HG02870 (cell line): ENCODE results near the gene ALOX15B.
"Not testable (repeated sequence)": the region's sequence is repeated elsewhere in the genome, so short reads cannot be mapped to it uniquely, and the experiment has no call there.

Experiments
- ATAC-seq: cut with Tn5 transposase; IDR thresholded peaks from one replicate; pipeline ENCODE4 v1.9.1; 2021; ENCODE audit warnings: mild to moderate bottlenecking, moderate library complexity; ENCODE audit not compliant: unreplicated experiment

Gene ALOX15B

GRCh38 chr17:8060274-8060673 lies 21.4 kb downstream of the ALOX15B start:
- no peak for ATAC-seq

DNA sequence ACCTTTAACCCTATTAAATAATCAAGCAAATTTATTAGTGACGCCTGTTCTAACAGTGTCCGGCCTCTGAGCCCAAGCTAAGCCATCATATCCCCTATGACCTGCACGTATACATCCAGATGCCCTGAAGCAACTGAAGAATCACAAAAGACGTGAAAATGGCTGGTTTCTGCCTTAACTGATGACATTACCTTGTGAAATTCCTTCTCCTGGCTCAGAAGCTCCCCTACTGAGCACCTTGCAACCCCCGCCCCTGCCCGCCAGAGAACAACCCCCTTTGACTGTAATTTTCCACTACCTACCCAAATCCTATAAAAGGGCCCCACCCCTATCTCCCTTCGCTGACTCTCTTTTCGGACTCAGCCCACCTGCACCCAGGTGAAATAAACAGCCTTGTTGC lies 23.0 kb downstream of the ALOX15B start:
- ATAC-seq = not testable (repeated sequence)

- ATAC-seq = no peak
Measured at GRCh38 chr17:8062435-8062806, 23.6 kb downstream of the ALOX15B start.

GRCh38 chr17:8062807-8063483 lies 24.1 kb downstream of the ALOX15B start:
- no peak for ATAC-seq

DNA sequence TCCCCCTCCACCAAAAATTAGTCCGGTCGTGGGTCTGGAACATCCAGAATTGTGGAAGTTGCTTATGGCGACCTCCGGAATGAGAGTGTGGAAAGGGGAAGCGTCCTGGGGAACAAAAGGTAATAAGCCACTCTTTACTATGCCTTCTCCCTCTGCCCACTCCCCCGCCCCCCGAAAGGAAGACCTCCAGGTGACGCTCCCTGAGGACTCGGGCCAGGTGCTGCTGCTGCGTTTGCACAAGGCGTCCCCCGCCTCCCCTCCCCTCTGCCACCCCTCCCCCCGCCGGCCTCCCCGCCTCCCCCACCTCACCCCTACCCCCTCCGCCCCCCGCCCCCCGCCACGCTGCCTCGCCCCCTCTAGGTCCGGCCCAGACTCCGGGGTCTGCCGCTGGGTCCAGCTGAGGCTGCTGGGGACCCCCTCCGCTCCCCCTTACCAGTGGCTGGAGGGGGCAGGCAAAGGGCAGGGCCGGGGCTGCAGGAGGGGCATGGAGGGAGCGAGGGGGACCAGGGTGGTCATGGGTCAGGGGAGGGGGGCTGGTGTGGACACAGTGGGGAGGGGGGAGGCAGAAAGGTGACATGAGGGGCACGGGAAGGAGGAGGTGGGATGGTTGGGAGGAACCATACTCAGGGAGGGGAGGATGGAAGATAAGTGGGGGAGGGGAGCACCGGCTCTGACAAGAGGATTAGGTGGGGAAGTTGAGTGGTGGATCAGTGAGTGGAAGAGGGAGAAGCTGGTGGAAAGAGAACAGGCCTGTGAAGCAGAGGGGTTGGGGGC lies 25.1 kb downstream of the ALOX15B start:
- ATAC-seq = no peak

DNA sequence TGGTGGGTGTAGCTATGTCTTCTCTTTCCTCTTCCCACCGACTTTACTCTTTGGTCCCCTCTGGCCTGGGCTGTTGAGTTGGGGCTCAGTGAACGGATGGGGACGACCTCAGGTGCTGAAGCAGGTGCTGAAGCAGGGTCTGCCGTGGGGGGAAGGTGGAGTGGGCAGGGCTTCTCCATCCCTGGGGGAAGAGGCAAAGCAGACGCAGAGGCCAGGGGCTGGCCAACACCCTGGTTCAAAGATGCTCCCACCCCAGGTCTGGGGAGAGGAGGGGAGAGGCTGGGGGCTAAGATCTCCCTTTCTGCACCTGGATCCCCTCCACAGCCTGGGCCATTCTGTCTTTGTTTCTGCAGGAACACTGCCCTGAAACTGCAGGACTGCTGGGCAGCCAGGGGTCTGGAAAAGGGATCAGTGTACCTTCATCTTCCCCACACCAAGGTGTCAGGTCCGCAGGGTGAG lies 25.7 kb downstream of the ALOX15B start:
- no peak for ATAC-seq

- ATAC-seq = no peak
Measured at GRCh38 chr17:8066841-8067775, 28.2 kb downstream of the ALOX15B start.

GRCh38 chr17:8067806-8068205 lies 28.9 kb downstream of the ALOX15B start:
- no peak for ATAC-seq

- no peak for ATAC-seq
Measured at GRCh38 chr17:8068736-8069586, 30.1 kb downstream of the ALOX15B start.

GRCh38 chr17:8069587-8069860 lies 30.7 kb downstream of the ALOX15B start:
- no peak for ATAC-seq

DNA sequence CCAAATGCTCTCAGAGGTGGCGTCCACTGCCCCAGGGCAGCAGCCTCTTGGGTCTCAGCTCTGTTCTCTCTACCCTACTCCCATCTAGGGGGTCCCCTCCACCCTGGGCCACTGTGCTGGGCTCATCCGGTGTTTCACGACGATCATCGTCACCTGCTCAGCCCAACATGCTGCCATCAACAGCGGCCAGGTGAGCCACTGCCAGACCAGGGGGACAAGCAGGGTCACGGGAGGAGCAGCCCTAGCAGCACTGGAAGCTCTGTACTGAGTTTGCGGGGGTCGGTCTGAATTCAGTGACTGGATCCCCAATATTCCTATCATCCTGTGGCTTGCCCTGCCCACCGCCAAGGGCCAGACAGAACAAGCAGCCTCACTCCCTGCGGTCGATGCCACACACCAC lies 32.6 kb downstream of the ALOX15B start:
- no peak for ATAC-seq

GRCh38 chr17:8072341-8072728 lies 33.5 kb downstream of the ALOX15B start:
- no peak for ATAC-seq

GRCh38 chr17:8072729-8073461 lies 34.0 kb downstream of the ALOX15B start:
- ATAC-seq = no peak

DNA sequence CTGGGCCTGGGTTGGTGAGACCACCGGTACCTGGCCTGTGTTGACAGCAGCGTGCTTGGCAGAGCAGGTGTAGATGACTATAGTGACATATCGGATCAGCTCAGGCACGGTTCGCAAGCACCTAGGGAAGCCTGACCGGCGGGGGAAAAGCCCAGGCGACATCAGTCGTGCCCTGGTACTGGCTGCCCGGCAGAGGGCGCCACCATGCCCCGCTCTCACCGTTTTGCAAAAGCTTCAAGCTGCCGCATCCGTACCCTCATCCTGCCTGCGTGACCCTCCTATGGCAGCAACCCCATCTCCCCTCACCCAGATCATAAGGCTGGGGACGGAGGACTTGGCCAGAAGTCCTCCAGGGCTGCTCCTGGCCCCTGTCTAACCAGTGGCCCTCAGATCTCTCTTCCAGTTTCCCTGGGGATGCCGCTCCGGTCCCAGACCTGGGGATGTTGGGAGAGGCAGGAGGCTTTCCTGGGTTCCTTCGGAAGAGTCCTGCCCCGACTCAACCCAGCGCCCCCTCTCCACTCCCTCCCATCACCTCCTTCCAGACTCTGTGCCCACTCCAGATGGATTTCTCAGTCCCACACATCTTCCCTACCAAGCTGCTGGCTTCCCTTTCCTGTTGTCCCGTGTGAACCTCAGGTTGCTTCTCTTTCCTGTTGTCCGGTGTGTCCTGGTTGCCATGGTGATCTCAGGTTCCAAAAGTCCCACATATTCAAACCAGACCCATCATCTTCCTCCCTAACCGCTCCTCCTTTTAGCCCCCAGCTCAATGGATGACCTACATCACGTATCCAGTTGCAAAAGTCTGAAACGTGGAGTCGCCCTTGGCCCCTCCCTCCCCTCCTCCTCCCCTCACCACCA lies 35.0 kb downstream of the ALOX15B start:
- no peak for ATAC-seq

DNA sequence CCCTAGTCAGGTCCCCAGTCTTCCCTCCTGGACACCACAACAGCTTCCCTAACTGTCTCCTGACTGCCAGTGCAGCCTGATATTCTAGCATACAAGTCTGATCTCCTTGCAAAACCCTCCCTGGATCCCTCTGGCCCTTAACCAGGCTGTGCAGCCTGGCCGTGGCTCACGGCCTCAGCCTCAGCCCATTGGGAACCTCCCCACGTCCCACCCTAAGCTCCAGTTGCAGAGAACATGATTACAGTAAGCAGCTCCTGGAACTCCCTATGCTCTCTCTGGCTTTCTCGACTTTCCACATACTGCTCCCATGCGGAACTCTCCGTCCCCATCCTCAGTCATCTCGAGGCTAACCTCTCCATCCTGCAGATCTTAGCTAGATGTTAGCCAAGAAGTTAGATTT lies 35.7 kb downstream of the ALOX15B start:
- ATAC-seq = no peak

GRCh38 chr17:8075081-8075480 lies 36.2 kb downstream of the ALOX15B start:
- no peak for ATAC-seq

- no peak for ATAC-seq
Measured at GRCh38 chr17:8075574-8076342, 36.9 kb downstream of the ALOX15B start.

- no peak for ATAC-seq
Measured at GRCh38 chr17:8076502-8077266, 37.8 kb downstream of the ALOX15B start.
